Frontal cortex (tissue), 4 donors: Measurements from ENCODE around the gene CD101. TPM values are rescaled to one million over a fixed set of nuclear protein-coding genes. Genes with fewer than 3 reads are reported as not detected.

ENCODE experiments used
- DNase-seq, 2 donors: peaks; one replicate each; pipeline ENCODE4 v3.0.0; 2012; ENCODE audit warnings: low spot score in 2 of 2
- FAIRE-seq: peaks from 2 replicates; lab custom pipeline; 2012; peaks lifted over from hg19 to GRCh38; lab: Jason Lieb, UNC
- total RNA-seq: library from RNA; depleted of rRNA; stranded (reverse); fragments of >200 nt; gene quantifications from one replicate; pipeline ENCODE4 v1.2.3, GENCODE V29; 2014
- donor health status: control.
- donor health status: control.
- donor health status: control.

Gene CD101
- total RNA-seq, 1 donor from 2014 or later, result 0.82 TPM

GRCh38 chr1:117011334-117011733 is 9.8 kb downstream of the CD101 start:
- DNase-seq, result no peak
- FAIRE-seq, result no peak

GRCh38 chr1:117013309-117013858 is 11.8 kb downstream of the CD101 start:
- DNase-seq, result no peak
- FAIRE-seq, result no peak

- no peak for DNase-seq
These were observed 12.6 kb downstream of the CD101 start for GRCh38 chr1:117014209-117014608.

GRCh38 chr1:117015724-117016123 is 14.2 kb downstream of the CD101 start:
- FAIRE-seq (no peak), DNase-seq (no peak)

More at GRCh38 chr1:117014209-117014608, 12.6 kb downstream of the CD101 start:
- no peak for FAIRE-seq

- DNase-seq, result no peak
- FAIRE-seq, result no peak
These were observed 15.5 kb downstream of the CD101 start for GRCh38 chr1:117017062-117017461.

GRCh38 chr1:117017648-117018047 is 16.1 kb downstream of the CD101 start:
- no peak for FAIRE-seq
- DNase-seq, result no peak

GRCh38 chr1:117020526-117021156 is 19.1 kb downstream of the CD101 start:
- DNase-seq (peak in 1 of 2 donors; percentile 4), FAIRE-seq (no peak)

GRCh38 chr1:117022114-117022513 is 20.6 kb downstream of the CD101 start:
- FAIRE-seq (no peak), DNase-seq (no peak)

GRCh38 chr1:117025568-117025967 is 24.0 kb downstream of the CD101 start:
- FAIRE-seq (no peak), DNase-seq (no peak)

- no peak for FAIRE-seq
- no peak for DNase-seq
These were observed 24.8 kb downstream of the CD101 start for GRCh38 chr1:117026361-117026760.

GRCh38 chr1:117029685-117030084 is 28.1 kb downstream of the CD101 start:
- FAIRE-seq (no peak), DNase-seq (no peak)

- DNase-seq, result no peak
- no peak for FAIRE-seq
These were observed 28.8 kb downstream of the CD101 start for GRCh38 chr1:117030271-117030877.

GRCh38 chr1:117032266-117032665 is 30.7 kb downstream of the CD101 start:
- DNase-seq (no peak), FAIRE-seq (no peak)

- no peak for DNase-seq
- FAIRE-seq, result no peak
These were observed 31.4 kb downstream of the CD101 start for GRCh38 chr1:117032681-117033539.

- FAIRE-seq (no peak), DNase-seq (no peak)
These were observed 32.2 kb downstream of the CD101 start for GRCh38 chr1:117033772-117034171.

GRCh38 chr1:117034791-117035290 is 33.3 kb downstream of the CD101 start:
- FAIRE-seq (no peak), DNase-seq (no peak)

GRCh38 chr1:117036018-117036461 is 34.5 kb downstream of the CD101 start:
- no peak for FAIRE-seq

GRCh38 chr1:117037802-117038201 is 36.2 kb downstream of the CD101 start:
- DNase-seq (no peak), FAIRE-seq (no peak)

More at GRCh38 chr1:117036018-117036461, 34.5 kb downstream of the CD101 start:
- DNase-seq, result no peak

GRCh38 chr1:117038236-117038635 is 36.7 kb downstream of the CD101 start:
- FAIRE-seq (no peak), DNase-seq (no peak)

- FAIRE-seq (no peak), DNase-seq (no peak)
These were observed 42.7 kb downstream of the CD101 start for GRCh38 chr1:117044217-117044616.
